A375 (cell line): Measurements from ENCODE around the gene PDHX. TPM values are rescaled to one million over a fixed set of nuclear protein-coding genes. Genes with fewer than 3 reads are reported as not detected.

Experiments used
- small RNA-seq: library from RNA; depleted of rRNA; stranded (forward); fragments of <200 nt; gene quantifications from one replicate; pipeline ENCODE3, GENCODE V24; 2014
- total RNA-seq: library from RNA; depleted of rRNA; stranded (reverse); fragments of >200 nt; shearing (Covaris generic); gene quantifications from 2 replicates; pipeline ENCODE4 v1.2.3, GENCODE V29; 2014; rRNA removed

PDHX gene
- 28.4 and 30.2 TPM in 2 replicates for total RNA-seq

GRCh38 chr11:34916015-34916842 is at the start of gene PDHX, which contains the start of gene APIP:
Gene PDHX, plus strand, starts transcription at chr11:34916618. Its CDS starts 38 bp downstream, at chr11:34916656.
Gene APIP, minus strand, starts transcription at chr11:34916379. Its CDS starts 95 bp downstream, at chr11:34916284.

Small RNA genes lying within 50 kb of the gene (small RNA-seq; reads per million reads assigned to genes)
- not detected for gene MIR1343

Other genes with a start within 250 kb of the PDHX start
- 39.0 and 45.9 TPM in 2 replicates for gene APIP, start 239 bp upstream of the PDHX start, total RNA-seq
- gene CD44, start 222.6 kb downstream of the PDHX start, total RNA-seq: 358 and 430 TPM in 2 replicates